T-helper 17 cell (primary cell): ENCODE data around the gene CUX1. TPM values are rescaled to one million over a fixed set of nuclear protein-coding genes. Genes with fewer than 3 reads are reported as not detected.
A peak's percentile ranks its signal among the peaks of the same experiment; 100 is the strongest.
"Not testable (repeated sequence)": the region's sequence is repeated elsewhere in the genome, so short reads cannot be mapped to it uniquely, and the experiment has no call there.

Experiments used
- ATAC-seq: fragments of 150-1000 bp; cut with Tn5 transposase; 2 replicates; pipeline ENCODE4 v1.10.0; 2021; ENCODE audit warnings: mild to moderate bottlenecking, moderate library complexity
- DNase-seq, 3 donors: peaks; one replicate each; pipeline versions ENCODE4 v3.0.0 to v3.0.0-alpha.2; 2020 to 2021
- H3K9me3 ChIP-seq: one replicate; pipeline ENCODE4 v1.7.0; 2013; ENCODE audit warnings: low read length, mild to moderate bottlenecking; ENCODE audit not compliant: control insufficient read depth, poor library complexity, severe bottlenecking
- H3K27ac Mint-ChIP-seq: one replicate; pipeline ENCODE4 v1.8.0; 2022; ENCODE audit warnings: mild to moderate bottlenecking, moderate library complexity, mixed read lengths
- H3K27me3 Mint-ChIP-seq: one replicate; pipeline ENCODE4 v1.8.0; 2022; ENCODE audit warnings: mixed read lengths
- H3K36me3 Mint-ChIP-seq: one replicate; pipeline ENCODE4 v1.8.0; 2022; ENCODE audit warnings: low read depth, mixed read lengths
- H3K4me1 Mint-ChIP-seq: one replicate; pipeline ENCODE4 v1.8.0; 2022; ENCODE audit warnings: mild to moderate bottlenecking, mixed read lengths
- H3K4me3 Mint-ChIP-seq: one replicate; pipeline ENCODE4 v1.8.0; 2022; ENCODE audit warnings: mild to moderate bottlenecking, moderate library complexity, mixed read lengths
- total RNA-seq, 4 donors: library from RNA in 2 of 4; stranded (reverse) in 2 of 4; gene quantifications; one replicate each; pipeline ENCODE4 v1.2.3 and lab custom pipeline; 2022 to 2026

CUX1 gene
- total RNA-seq, 2 donors from 2014 or later, result 35.6 to 52.8 TPM

- H3K9me3 ChIP-seq, result no peaks in the 10 kb centered on the region
- Mint-ChIP-seq H3K4me1 (no peaks in the 10 kb centered on the region), H3K27me3 (no peaks in the 10 kb centered on the region), H3K27ac (no peak overlapping the region), H3K36me3 (no peaks in the 10 kb centered on the region), H3K4me3 (no peak overlapping the region)
- ATAC-seq (no peak), DNase-seq (no peak)
Observed at GRCh38 chr7:102297487-102298218, 480.2 kb downstream of the CUX1 start.

GRCh38 chr7:102300643-102301221 is 483.3 kb downstream of the CUX1 start:
- ATAC-seq (no peak), DNase-seq (no peak)
- H3K27ac Mint-ChIP-seq, result no peak overlapping the region
- H3K27me3 Mint-ChIP-seq, result no peaks in the 10 kb centered on the region
- no peak overlapping the region for H3K4me3 Mint-ChIP-seq
- H3K4me1 Mint-ChIP-seq, result no peaks in the 10 kb centered on the region
- no peaks in the 10 kb centered on the region for H3K9me3 ChIP-seq
- H3K36me3 Mint-ChIP-seq, result no peaks in the 10 kb centered on the region

- not testable (repeated sequence) for ATAC-seq, H3K4me3 Mint-ChIP-seq, H3K4me1 Mint-ChIP-seq, H3K27me3 Mint-ChIP-seq, H3K36me3 Mint-ChIP-seq, H3K9me3 ChIP-seq, DNase-seq, H3K27ac Mint-ChIP-seq
Observed at GRCh38 chr7:102301367-102301766, 483.9 kb downstream of the CUX1 start.

GRCh38 chr7:102302025-102302424 is 484.6 kb downstream of the CUX1 start:
- Mint-ChIP-seq H3K27ac (no peak overlapping the region), H3K36me3 (no peaks in the 10 kb centered on the region), H3K4me3 (no peak overlapping the region), H3K27me3 (no peaks in the 10 kb centered on the region), H3K4me1 (peaks cover 3% of the 10 kb centered on the region)
- H3K9me3 ChIP-seq, result no peaks in the 10 kb centered on the region
- no peak for ATAC-seq
- no peak for DNase-seq

- DNase-seq, result no peak
- Mint-ChIP-seq H3K27ac (no peak overlapping the region), H3K4me1 (peaks cover 3% of the 10 kb centered on the region), H3K36me3 (no peaks in the 10 kb centered on the region), H3K4me3 (no peak overlapping the region), H3K27me3 (no peaks in the 10 kb centered on the region)
- no peak for ATAC-seq
- H3K9me3 ChIP-seq, result no peaks in the 10 kb centered on the region
Observed at GRCh38 chr7:102303669-102304422, 486.4 kb downstream of the CUX1 start.

- H3K4me1 Mint-ChIP-seq, result peaks cover 3% of the 10 kb centered on the region
- no peak overlapping the region for H3K27ac Mint-ChIP-seq
- no peak overlapping the region for H3K4me3 Mint-ChIP-seq
- H3K27me3 Mint-ChIP-seq, result no peaks in the 10 kb centered on the region
- no peaks in the 10 kb centered on the region for H3K9me3 ChIP-seq
- no peak for ATAC-seq
- no peaks in the 10 kb centered on the region for H3K36me3 Mint-ChIP-seq
- DNase-seq, result no peak
Observed at GRCh38 chr7:102304668-102305067, 487.2 kb downstream of the CUX1 start.

GRCh38 chr7:102305414-102306268 is 488.2 kb downstream of the CUX1 start:
- peak overlapping the region; percentile 67 for H3K27ac Mint-ChIP-seq
- no peaks in the 10 kb centered on the region for H3K9me3 ChIP-seq
- no peak overlapping the region for H3K4me3 Mint-ChIP-seq
- peaks cover 3% of the 10 kb centered on the region for H3K4me1 Mint-ChIP-seq
- no peaks in the 10 kb centered on the region for H3K27me3 Mint-ChIP-seq
- DNase-seq (no peak), ATAC-seq (no peak)
- H3K36me3 Mint-ChIP-seq, result no peaks in the 10 kb centered on the region

- H3K9me3 ChIP-seq, result no peaks in the 10 kb centered on the region
- H3K4me1 Mint-ChIP-seq, result peaks cover 3% of the 10 kb centered on the region
- H3K27ac Mint-ChIP-seq, result peak overlapping the region; percentile 67
- no peaks in the 10 kb centered on the region for H3K36me3 Mint-ChIP-seq
- DNase-seq (no peak), ATAC-seq (peak; percentile 84)
- peak overlapping the region; percentile 65 for H3K4me3 Mint-ChIP-seq
- H3K27me3 Mint-ChIP-seq, result no peaks in the 10 kb centered on the region
Observed at GRCh38 chr7:102306916-102307677, 489.7 kb downstream of the CUX1 start.

GRCh38 chr7:102310414-102310815 is 493.0 kb downstream of the CUX1 start:
- ATAC-seq (no peak), DNase-seq (no peak)
- H3K27ac Mint-ChIP-seq, result no peak overlapping the region
- no peaks in the 10 kb centered on the region for H3K27me3 Mint-ChIP-seq
- no peaks in the 10 kb centered on the region for H3K36me3 Mint-ChIP-seq
- H3K4me1 Mint-ChIP-seq, result peaks cover 3% of the 10 kb centered on the region
- H3K4me3 Mint-ChIP-seq, result no peak overlapping the region
- H3K9me3 ChIP-seq, result no peaks in the 10 kb centered on the region

GRCh38 chr7:102312317-102312716 is 494.9 kb downstream of the CUX1 start:
- Mint-ChIP-seq H3K4me1 (no peaks in the 10 kb centered on the region), H3K27ac (no peak overlapping the region), H3K36me3 (no peaks in the 10 kb centered on the region), H3K27me3 (no peaks in the 10 kb centered on the region), H3K4me3 (no peak overlapping the region)
- no peaks in the 10 kb centered on the region for H3K9me3 ChIP-seq
- ATAC-seq (no peak), DNase-seq (no peak)

GRCh38 chr7:102313997-102314780 is 496.8 kb downstream of the CUX1 start:
- Mint-ChIP-seq H3K27ac (no peak overlapping the region), H3K36me3 (no peaks in the 10 kb centered on the region), H3K27me3 (no peaks in the 10 kb centered on the region), H3K4me1 (no peaks in the 10 kb centered on the region), H3K4me3 (no peak overlapping the region)
- ATAC-seq, result no peak
- H3K9me3 ChIP-seq, result no peaks in the 10 kb centered on the region
- no peak for DNase-seq
